Frontal cortex (tissue), 4 donors: ENCODE measurements around the gene RC3H1. TPM values are rescaled to one million over a fixed set of nuclear protein-coding genes. Genes with fewer than 3 reads are reported as not detected.
"Not testable (repeated sequence)": the region's sequence is repeated elsewhere in the genome, so short reads cannot be mapped to it uniquely, and the experiment has no call there.

Source experiments
- DNase-seq, 2 donors: peaks; one replicate each; pipeline ENCODE4 v3.0.0; 2012; ENCODE audit warnings: low spot score in 2 of 2
- FAIRE-seq: peaks from 2 replicates; lab custom pipeline; 2012; peaks lifted over from hg19 to GRCh38; lab: Jason Lieb, UNC
- total RNA-seq: library from RNA; depleted of rRNA; stranded (reverse); fragments of >200 nt; gene quantifications from one replicate; pipeline ENCODE4 v1.2.3, GENCODE V29; 2014
- donor health status: control.
- donor health status: control.
- donor health status: control.

Gene RC3H1
- total RNA-seq, 1 donor from 2014 or later, result 27.3 TPM

DNA sequence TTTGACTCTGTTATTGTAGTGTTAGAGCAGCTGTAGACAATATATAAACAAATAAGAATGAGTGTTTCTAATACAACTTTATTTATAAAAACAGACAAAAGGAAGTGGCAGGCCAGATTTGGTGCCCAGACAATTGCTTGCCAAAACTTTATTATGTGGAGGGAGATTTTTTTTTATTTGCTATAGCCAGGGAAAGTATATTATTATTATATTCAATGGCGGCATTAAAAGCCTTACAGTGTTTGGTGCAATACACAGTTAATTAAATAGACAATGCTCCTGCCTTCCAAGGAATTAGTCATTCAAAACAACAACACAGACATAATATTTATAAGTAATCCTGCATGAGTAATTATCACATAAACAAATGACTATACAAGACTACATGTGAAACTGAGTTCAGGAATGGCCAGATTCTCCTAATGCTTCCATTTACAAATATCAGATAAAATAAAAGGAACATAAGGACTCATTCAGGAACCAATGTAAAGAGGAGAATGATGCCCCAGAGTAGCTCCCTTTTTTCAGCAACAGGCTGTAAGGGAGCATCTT, 10.6 kb upstream of the RC3H1 start:
- FAIRE-seq, result no peak
- DNase-seq, result no peak

DNA sequence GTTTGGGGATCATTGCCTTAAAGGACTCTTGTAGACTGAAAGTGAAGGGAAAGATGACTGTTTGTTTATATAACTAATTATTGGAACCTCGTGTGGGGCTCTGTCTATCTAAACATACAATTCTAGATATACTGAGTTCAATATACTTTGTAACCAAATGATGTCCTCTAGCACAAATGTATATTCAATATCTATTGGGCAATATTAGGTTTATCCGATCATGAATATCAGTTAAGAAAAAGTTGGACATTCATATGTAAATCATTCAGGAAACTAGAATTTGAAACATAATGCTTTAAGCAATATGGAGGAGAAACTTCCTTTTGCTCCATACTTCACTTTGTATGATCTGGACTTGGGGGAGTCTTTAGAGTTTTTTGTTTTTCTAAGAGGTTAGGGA, 8.9 kb upstream of the RC3H1 start:
- DNase-seq (no peak), FAIRE-seq (no peak)

DNA sequence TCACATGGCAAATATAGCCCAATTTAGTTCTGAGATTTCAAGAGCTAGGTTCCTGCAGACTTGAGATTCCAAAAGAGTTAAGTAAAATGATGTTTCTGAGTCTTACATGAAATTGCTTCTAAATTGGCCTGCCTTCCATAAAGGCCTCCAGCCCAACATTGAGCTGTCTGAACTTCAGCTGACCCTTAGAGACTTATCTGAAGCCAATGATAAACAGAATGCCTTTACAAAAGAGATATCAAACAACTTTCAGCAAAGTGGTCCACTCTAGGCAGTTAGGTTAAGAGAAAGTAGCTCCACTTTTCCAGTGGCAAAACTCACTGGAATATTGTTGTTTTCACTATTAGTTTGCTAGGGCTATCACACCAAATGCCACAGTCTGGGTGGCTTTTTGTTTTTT, 6.3 kb upstream of the RC3H1 start:
- no peak for FAIRE-seq
- no peak for DNase-seq

DNA sequence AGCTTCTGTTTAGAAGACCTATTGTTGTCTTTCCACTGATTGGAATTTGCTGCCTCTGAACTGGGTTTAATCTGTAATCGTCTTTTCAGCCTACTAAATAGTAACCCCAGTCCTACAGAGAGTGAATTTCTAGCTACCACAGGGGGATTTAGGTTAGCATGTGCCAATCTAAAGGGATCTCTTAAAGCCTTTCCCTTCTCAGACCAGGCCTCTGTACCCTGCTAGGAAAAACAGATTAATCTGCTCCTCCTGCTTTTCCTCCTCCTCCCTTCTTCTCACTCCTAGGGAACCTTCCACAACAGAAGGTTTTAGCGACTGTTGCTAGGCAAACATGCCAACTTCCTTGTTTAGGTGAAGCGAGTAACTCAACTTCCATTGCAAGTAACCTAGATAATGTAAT, 1.3 kb upstream of the RC3H1 start:
- no peak for FAIRE-seq
- DNase-seq, result no peak

DNA sequence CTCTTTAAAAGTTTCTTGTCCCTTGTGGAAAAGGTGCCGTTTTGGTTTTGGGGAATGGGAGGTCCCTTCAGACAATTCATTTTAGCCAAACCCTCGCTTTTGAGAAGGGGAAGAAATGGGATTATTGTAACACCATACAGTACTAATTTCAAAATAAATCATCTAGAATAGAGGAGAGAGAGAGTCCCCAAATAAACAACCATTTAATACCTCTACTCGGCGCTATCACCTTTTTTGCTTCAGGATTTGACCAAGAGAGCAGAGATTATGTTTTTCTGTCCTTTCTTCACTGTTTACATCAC, 770 bp upstream of the RC3H1 start:
- FAIRE-seq (no peak), DNase-seq (no peak)

DNA sequence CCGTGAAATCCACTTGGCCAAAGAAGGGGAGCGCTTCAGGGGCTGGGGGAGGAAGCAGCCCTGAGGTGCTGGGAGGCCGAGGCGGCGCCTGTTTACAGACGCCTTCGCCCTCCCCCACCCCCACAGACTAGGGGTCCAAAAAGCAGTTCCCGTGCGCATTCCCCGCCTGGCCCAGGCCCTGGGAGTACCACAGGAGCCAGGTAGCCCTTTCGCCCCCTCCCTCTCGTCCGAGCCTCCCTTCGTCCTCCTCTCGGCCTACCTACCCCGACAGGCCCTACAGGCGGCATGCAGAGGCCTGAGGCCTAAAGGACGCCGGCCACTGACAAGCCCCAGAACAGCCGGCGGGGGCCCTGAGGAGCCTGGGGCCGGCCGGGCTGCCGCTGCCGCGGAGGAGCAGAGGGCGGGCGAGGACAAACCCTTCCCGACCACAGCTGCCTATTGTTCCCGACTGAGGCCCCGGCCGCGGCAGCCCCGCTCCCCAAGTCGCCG, 522 bp downstream of the RC3H1 start:
- DNase-seq, result peak in 1 of 2 donors; percentile 22
- no peak for FAIRE-seq

DNA sequence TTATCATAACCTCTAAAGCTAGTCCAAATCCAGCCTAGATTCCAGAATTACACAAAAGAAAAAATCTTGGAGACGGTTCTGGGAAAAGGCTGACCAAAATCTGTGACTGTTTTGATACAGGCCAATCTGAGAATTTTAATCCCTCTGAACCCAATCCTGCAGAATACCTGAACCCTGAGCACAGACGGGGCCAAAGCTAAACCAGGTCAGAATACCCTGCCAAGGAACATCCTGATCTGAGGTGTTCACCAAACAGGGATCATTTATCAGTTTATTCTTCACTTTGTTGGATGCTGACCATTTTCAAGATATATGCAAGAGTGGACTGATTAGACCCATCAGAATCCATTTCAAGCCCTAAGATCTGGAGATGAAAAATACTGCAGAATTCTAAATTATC, 3.6 kb downstream of the RC3H1 start:
- FAIRE-seq, result no peak
- no peak for DNase-seq

DNA sequence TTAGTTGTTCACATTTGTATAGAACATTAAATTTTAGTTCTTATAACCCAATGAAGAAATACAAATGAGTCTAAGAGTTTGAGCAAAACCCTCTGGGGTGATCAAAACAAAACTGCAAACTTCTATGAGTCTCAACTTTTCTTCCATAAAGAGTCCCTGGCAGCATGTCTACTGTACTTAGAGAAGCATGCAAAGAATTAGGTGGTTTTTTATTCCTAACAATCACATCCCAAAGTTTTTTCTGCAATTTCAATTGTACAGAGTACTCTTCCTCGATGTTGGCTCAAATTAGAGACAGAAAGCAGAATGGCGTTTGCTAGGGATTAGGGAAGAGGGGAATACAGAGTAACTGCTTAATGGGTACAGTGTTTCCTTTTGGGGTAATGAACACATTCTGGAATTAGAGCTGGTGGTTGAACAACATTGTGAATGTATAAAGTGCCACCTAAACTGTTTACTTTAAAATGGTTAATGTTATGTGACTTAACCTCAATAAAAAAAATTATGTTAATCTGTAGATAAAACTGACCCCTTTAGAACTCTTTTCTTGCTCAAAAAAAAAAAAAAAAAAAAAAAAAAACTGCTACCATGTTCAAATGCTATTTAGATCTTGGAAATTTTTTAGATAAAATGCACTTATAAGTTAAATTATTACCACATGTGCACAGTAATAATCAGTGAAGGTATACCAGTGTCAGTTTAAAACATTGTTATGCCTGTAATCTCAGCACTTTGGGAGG, 4.8 kb downstream of the RC3H1 start:
- FAIRE-seq (no peak), DNase-seq (no peak)

DNA sequence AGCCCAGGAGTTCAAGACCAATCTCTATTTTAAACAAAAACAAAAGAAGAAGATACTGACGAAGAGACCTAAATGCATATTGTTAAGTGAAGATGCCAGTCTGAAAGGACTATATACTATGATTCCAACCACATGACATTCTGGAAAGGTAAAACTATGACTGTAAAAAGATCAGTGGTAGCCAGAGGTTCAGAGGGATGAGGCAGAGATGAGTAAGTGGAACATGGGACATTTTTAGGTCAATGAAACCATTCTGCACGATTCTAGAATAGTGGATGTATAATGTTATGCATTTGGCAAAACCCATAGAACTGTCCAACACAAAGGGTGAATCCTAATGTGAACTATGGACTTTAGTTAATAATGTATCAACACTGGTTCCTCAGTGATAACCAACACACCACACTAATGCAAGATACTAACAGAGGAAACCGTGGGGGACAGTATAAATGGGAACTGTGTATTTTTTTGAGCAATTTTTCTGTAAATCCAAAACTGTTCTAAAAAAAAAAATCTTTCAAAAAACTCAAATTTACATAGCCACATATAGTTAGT, 8.2 kb downstream of the RC3H1 start:
- DNase-seq (no peak), FAIRE-seq (no peak)

DNA sequence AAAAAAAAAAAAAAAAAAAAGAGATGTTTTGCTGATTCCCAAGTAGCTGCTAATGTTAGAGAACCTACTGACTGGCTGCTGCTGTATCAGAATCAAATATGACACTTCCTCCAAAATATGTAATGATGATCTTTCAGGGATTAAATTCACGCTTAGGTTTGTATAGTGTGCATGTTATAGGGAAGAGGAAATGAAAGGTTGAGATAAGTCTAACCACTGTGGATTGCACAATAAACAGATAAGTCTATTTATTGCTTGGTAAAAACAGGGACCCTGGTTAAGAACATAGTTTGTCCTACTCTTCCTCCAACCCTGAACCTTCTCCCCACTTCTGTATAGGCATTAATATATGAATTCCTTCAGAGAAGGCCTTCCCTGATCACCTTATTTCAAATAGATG, 13.2 kb downstream of the RC3H1 start:
- FAIRE-seq, result no peak

DNA sequence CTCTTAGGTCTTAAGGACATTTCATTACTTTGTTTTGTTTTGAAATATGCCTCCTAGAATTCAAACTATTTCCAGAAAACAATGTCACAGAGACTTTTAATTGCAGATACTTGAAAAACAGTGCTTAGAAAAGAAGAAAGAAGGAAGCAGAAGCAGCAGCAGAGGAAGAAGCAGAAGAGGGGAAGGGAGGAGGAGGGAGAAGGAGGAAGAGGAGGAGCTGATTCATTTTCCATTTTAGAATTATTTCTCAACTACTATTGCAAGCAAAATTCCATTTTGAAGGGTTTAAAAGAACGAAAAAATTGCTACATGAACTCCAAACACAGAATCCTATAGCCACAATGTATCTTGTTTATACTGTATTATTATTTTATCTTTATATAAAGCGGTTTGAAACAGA, 13.9 kb downstream of the RC3H1 start:
- no peak for DNase-seq
- no peak for FAIRE-seq

More for the DNA sequence above, 13.2 kb downstream of the RC3H1 start:
- no peak for DNase-seq

DNA sequence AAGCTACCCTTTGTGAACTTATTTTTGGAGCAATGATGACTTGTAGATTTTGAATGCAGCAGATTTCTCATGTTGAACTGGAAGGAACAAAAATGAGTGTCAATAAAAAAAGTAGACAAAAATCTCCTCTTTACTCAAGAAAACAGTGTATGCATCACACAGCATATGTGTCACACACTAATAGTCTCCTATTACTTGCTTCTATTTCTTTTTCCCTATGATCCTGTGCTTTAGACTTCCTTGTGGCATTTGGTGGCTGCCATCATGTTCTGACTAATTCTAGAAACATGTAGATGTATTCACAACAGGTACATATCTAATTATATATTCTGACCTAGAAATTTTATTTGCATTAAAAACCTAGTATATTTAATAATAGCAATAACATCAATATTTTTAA, 14.3 kb downstream of the RC3H1 start:
- no peak for DNase-seq
- no peak for FAIRE-seq

DNA sequence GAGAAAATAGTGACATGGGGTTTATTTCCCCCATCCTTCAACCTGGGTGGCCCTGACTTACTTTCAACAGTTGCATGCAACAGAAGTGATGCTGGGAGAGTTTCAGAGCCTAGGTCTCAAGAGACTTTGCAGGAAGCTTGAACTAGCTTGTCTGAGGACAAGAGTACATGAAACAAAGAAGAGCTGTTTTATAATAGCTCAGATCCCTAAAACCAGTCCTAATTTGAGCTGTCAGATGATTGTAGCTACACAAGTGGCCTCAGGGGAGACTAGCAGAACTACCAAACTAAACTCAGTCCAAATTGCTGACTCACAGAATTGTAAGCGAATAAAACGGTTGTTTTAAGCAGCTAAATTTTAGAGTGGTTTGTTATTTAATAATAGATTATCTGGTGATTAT, 17.1 kb downstream of the RC3H1 start:
- DNase-seq (peak in 1 of 2 donors; percentile 12), FAIRE-seq (no peak)

DNA sequence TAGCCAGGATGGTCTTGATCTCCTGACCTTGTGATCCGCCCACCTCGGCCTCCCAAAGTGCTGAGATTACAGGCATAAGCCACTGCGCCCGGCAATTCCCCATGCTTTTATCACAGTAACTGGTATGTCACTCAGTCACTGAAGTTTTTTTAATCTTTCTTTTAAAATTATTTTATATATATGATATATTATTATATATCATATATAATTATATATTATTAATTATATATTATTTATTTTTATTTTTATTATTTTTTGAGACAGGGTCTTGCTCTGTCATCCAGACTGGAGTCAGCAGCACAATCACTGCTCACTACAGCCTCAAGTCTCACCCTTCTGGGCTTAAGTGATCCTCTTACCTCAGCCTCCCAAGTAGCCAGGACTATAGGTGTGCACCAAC, 18.3 kb downstream of the RC3H1 start:
- DNase-seq (no peak), FAIRE-seq (no peak)

DNA sequence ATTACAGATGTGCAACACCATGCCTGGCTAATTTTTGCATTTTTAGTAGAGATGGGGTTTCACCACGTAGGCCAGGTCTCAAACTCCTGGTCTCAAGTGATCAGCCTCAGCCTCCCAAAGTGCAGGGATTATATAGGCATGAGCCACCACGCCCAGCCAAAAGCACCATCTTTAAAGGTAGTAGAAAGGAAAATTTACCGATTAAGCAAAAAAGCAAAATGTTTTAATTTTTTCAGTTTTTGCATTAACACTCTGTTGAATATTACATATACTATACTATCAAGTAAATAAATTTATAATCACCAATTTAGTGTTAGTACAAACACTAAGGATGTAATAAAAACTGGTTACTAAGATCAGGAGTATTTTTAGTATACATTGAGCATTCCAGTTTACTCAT, 20.6 kb downstream of the RC3H1 start:
- DNase-seq (no peak), FAIRE-seq (no peak)

DNA sequence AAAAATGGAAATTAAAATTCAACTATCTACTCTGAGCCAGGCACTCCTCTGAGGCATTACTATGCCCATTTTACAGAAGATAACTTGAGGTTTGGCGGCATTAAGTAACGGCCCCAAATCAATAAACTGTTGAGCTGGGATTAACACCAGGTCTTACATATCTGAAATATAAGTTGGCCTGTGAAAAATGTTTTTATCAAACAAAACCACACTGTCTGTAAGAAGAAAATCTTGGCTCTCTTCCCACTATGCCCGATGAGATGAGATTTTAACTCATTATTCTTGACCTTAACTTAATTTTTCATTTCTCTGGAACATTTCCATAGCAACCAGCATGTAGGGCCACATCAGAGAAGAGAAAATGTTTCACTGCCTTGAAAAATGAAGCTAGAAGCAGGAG, 21.8 kb downstream of the RC3H1 start:
- no peak for DNase-seq
- no peak for FAIRE-seq

DNA sequence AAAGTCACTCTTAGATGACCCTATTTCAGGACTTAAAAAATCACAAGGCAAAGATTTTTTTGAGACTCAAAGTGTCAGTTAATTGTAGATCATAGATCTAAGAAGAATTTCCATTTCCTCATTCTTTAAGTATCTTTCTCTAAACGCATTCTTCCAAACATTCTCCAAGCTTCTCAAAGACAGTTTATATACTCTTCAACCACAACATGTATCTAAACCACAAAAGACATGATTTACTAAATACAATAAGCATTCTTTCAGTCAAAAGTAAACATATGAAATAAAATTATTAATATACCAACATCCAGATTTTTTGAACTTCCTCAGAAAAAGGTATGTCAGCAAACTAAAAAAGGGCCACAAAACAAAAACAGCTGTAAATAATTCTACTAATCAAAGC, 24.4 kb downstream of the RC3H1 start:
- FAIRE-seq, result no peak
- no peak for DNase-seq

DNA sequence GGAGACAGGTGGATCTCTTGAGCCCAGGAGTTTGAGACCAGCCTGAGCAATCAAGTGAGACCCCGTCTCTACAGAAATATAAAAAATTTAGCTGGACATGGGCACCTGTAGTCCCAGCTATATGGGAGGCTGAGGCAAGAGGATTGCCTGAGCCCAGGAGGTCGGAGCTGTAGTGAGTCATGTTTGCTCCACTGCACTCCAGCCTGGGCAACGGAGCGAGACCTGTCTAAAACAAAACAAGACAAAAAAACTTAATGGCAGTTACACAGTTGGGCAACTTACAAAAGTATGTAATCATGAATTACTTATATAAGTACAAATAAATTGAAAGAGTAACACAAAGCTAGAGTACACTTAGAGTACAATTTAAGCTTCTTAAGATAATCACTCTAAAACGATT, 25.2 kb downstream of the RC3H1 start:
- FAIRE-seq, result no peak
- DNase-seq, result no peak

DNA sequence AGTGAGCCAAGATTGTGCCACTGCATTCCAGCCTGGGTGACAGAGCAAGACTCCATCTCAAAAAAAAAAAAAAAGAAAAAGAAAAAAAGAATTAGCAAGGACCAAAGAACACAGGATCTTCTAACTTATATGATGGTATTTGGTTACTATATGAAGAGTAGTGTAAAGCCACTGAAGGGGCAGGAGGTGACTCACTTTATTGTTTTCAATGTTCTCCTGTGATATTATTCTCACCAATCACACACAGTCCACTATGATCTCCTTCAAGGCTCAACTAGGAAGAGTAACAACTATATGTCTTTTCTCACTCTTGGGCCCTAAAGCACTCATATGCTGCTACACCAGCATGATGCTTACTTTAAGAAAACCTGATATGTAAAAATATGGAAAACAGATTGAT, 26.7 kb downstream of the RC3H1 start:
- FAIRE-seq (no peak), DNase-seq (no peak)

DNA sequence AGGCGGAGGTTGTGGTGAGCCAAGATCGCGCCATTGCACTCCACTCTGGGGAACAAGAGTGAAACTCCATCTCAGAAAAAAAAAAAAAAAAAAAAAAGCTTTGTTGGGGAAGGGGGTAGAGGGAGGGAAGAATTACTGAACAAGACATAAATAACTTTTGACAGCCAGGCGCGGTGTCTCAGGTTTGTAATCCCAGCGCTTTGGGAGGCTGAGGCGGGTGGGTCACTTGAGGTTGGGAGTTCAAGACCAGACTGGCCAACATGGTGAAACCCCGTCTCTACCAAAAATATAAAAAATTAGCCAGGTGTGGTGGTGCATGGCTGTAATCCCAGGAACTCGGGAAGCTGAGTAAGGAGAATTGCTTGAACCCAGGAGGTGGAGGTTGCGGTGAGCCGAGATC, 28.2 kb downstream of the RC3H1 start:
- not testable (repeated sequence) for FAIRE-seq, DNase-seq

DNA sequence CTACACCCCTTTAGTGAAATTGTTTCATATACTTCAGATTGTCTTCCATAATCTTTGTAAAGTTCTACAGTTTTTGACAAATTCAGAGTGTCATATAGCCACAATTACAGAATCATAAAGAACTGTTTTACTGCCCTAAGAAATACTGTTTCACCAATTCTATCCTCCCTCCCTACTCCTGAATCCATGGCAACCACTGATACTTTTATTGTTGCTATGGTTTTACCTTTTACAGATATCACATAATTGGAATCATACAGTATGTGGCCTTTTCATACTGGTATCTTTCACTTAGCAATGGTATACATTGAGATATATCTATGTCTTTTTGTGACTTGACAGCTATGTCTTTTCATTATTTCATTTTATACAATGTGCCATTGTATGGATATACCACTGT, 34.1 kb downstream of the RC3H1 start:
- no peak for DNase-seq
- FAIRE-seq, result no peak

DNA sequence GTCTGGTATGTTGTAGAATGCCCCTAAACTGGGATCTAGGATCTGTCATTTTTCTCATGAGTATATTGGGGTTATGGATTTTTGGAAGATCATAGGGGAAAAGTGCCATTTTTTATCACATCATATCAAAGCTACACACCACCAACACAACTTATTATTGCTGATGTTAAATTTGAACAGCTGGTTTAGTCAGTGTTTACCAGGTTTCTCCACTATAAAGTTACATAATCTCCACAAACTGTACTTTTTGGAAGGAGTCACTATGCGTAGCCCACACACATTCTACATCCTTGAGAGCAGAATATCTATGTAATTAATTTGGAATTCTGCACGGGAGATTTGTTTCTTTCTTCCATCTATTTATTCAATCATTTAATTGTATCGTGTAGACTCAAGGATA, 35.2 kb downstream of the RC3H1 start:
- DNase-seq, result no peak
- no peak for FAIRE-seq
